GM10847 (cell line): Measurements from ENCODE around the gene JSRP1.

ENCODE experiments used
- POLR2A ChIP-seq: IDR thresholded peaks from 2 replicates; pipeline ENCODE4 v1.6.1; 2011; ENCODE audit not compliant: insufficient read length; ENCODE audit errors: extremely low read depth

JSRP1 gene

GRCh38 chr19:2254064-2254872, 1.9 kb downstream of the JSRP1 start:
- TF ChIP-seq POLR2A = no peak

GRCh38 chr19:2253106-2254063, 2.8 kb downstream of the JSRP1 start:
- no peak for TF ChIP-seq POLR2A

- TF ChIP-seq POLR2A = no peak
These were observed 3.5 kb downstream of the JSRP1 start for GRCh38 chr19:2252797-2253105.

- no peak for TF ChIP-seq POLR2A
These were observed 4.0 kb downstream of the JSRP1 start for GRCh38 chr19:2252055-2252796.

GRCh38 chr19:2251106-2252054, 4.8 kb downstream of the JSRP1 start:
- no peak for TF ChIP-seq POLR2A

- no peak for TF ChIP-seq POLR2A
These were observed 5.5 kb downstream of the JSRP1 start for GRCh38 chr19:2250766-2251105.

GRCh38 chr19:2249880-2250765, 6.1 kb downstream of the JSRP1 start:
- TF ChIP-seq POLR2A = no peak

- no peak for TF ChIP-seq POLR2A
These were observed 7.0 kb downstream of the JSRP1 start, which contains the start of gene AMH for GRCh38 chr19:2249010-2249866. Gene AMH, plus strand, starts transcription at chr19:2249323. Its CDS starts 10 bp downstream, at chr19:2249333.

- TF ChIP-seq POLR2A = no peak
These were observed 7.8 kb downstream of the JSRP1 start for GRCh38 chr19:2248136-2249009.

GRCh38 chr19:2247433-2248101, 8.7 kb downstream of the JSRP1 start:
- no peak for TF ChIP-seq POLR2A

- TF ChIP-seq POLR2A = no peak
These were observed 9.3 kb downstream of the JSRP1 start for GRCh38 chr19:2246801-2247361.
